ENCODE data around the gene DEPP1. TPM values are rescaled to one million over a fixed set of nuclear protein-coding genes. Genes with fewer than 3 reads are reported as not detected.

DEPP1 gene
- total and polyA plus RNA-seq, 2 of the 13 experiments (the other 11 are each of a cell fraction or from before 2014, with no cell fraction given): 14.8 to 270 TPM

DNA sequence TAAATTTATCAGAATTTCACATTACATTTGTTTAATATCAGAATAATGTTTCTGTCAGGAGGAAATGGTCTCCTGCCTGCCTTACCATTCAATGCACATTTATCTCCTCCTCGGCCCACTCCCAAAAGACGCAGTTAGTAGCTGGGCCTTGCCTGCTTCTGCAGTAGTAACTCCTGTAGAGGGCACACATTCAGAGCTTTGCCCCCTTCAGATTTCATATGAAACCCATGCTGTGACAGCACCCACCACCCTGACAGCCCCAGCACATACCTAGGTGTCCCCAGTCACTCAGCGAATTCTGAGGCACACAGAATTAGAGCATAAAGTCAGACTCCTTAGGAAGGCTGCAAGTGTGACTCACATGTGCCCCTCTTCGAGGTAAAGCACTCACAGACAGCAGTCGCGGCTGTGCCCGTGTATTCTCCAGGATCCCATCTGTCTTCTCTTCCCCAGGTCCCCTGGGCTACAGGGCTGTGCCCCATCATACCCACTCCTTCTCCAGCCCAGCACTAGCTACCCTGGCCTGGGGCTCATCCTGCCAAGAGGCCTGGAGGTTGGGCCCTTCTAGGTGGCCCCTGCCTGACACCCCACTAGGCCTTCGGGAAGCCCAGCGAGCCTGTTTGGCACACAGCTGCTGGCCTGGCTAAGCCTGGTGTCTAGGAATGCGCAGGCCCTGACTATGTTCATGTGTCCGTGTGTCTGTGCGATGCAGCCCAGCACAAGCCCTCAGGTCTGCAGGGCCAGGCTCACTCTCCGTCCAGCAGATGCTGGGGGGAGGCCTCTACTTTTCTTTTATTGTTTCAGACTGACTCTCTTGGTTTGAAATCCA is 4.7 kb upstream of the DEPP1 start:
- H3K27ac ChIP-seq (ENCODE audit: extremely low read length, insufficient read depth, low read length): peak overlapping the region; percentile 97
- TF ChIP-seq, protein P1, sequence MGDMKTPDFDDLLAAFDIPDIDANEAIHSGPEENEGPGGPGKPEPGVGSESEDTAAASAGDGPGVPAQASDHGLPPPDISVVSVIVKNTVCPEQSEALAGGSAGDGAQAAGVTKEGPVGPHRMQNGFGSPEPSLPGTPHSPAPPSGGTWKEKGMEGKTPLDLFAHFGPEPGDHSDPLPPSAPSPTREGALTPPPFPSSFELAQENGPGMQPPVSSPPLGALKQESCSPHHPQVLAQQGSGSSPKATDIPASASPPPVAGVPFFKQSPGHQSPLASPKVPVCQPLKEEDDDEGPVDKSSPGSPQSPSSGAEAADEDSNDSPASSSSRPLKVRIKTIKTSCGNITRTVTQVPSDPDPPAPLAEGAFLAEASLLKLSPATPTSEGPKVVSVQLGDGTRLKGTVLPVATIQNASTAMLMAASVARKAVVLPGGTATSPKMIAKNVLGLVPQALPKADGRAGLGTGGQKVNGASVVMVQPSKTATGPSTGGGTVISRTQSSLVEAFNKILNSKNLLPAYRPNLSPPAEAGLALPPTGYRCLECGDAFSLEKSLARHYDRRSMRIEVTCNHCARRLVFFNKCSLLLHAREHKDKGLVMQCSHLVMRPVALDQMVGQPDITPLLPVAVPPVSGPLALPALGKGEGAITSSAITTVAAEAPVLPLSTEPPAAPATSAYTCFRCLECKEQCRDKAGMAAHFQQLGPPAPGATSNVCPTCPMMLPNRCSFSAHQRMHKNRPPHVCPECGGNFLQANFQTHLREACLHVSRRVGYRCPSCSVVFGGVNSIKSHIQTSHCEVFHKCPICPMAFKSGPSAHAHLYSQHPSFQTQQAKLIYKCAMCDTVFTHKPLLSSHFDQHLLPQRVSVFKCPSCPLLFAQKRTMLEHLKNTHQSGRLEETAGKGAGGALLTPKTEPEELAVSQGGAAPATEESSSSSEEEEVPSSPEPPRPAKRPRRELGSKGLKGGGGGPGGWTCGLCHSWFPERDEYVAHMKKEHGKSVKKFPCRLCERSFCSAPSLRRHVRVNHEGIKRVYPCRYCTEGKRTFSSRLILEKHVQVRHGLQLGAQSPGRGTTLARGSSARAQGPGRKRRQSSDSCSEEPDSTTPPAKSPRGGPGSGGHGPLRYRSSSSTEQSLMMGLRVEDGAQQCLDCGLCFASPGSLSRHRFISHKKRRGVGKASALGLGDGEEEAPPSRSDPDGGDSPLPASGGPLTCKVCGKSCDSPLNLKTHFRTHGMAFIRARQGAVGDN (CRISPR knock-in tag; IDR thresholded peaks at IDR 0.05): 0 out of 2 replicates have a peak, but pooled peaks have one; percentile 18
- TF ChIP-seq KAT8 (CRISPR knock-in tag; IDR thresholded peaks at IDR 0.05): no peak
- peak; percentile 30 for TF ChIP-seq AGO2 (optimal IDR thresholded peaks at IDR 0.05; ENCODE audit: low read depth, low read length)
- H3K4me3 ChIP-seq (replicated peaks in 1 of 3; ENCODE audit: insufficient read depth in 1 of 3, low read depth in 2 of 3, low read length in 3 of 3): no peak overlapping the region
- no peak overlapping the region for H3K9ac ChIP-seq (ENCODE audit: insufficient read depth, low read depth, low read length)
- ChIA-PET CTCF (ENCODE audit: low intra/inter-chr PET ratio, low total read pairs) (no interaction called here), POLR2A (interaction anchor here (1.0 to 12.6 kb wide), 2 partner anchors 7 to 22 kb away, joined by 3 to 863 read pairs; no protein-coding TSS in a partner anchor)
- DNase-seq (ENCODE audit: low spot score) (no peak), FAIRE-seq (no peak), ATAC-seq (no peak)
- H3K4me2 ChIP-seq (ENCODE audit: low read depth, low read length): no peak overlapping the region
- peaks cover 13% of the 10 kb centered on the region for H3K79me2 ChIP-seq (ENCODE audit: insufficient read depth, low read length)
- H3K4me1 ChIP-seq (ENCODE audit: insufficient read depth, low read length): peaks cover 59% of the 10 kb centered on the region
- intact Hi-C loops (cut with micrococcal nuclease; ENCODE audit: unreplicated experiment) (no loop called here), in situ Hi-C loops (cut with HindIII; ENCODE audit: extremely low pct_ligation_motif_present, low pct_unique_long_range_greater_than_20kb) (no loop called here)
- no peaks in the 10 kb centered on the region for H3K9me3 ChIP-seq (ENCODE audit: low read length)
- H2AFZ ChIP-seq (ENCODE audit: low read length): no peak overlapping the region
- peaks cover 3% of the 10 kb centered on the region for H4K20me1 ChIP-seq (ENCODE audit: insufficient read depth, low read length)
- WGBS (ENCODE audit: low lambda C conversion rate): 97% methylated on average over 8 of the region's 13 CpGs
- BruUV-seq (replicated peaks): no TSS peak
- no peaks in the 10 kb centered on the region; a peak in 1 of 5 replicates for H3K27me3 ChIP-seq (ENCODE audit: control insufficient read depth in 1 of 2, insufficient read depth in 2 of 2, low read length in 2 of 2)
- peaks cover 6 to 39% of the 10 kb centered on the region in 2 experiments; a peak in 3 of 5 replicates for H3K36me3 ChIP-seq (replicated peaks in 1 of 2; ENCODE audit: control insufficient read depth in 1 of 2, insufficient read depth in 2 of 2, low read length in 2 of 2)
